GM19324 (cell line): ENCODE measurements around the gene CAB39.
"Not testable (repeated sequence)": the region's sequence is repeated elsewhere in the genome, so short reads cannot be mapped to it uniquely, and the experiment has no call there.

Source experiments
- ATAC-seq: cut with Tn5 transposase; IDR thresholded peaks from one replicate; pipeline ENCODE4 v1.9.1; 2021; ENCODE audit warnings: mild to moderate bottlenecking, moderate library complexity; ENCODE audit not compliant: unreplicated experiment, low FRiP score

Gene CAB39

GRCh38 chr2:230713331-230714135, 891 bp downstream of the CAB39 start:
- peak; percentile 19 for ATAC-seq

- ATAC-seq = no peak
Observed at GRCh38 chr2:230714136-230714480, 1.5 kb downstream of the CAB39 start.

GRCh38 chr2:230715201-230715600, 2.6 kb downstream of the CAB39 start:
- ATAC-seq = no peak

GRCh38 chr2:230716588-230716987, 3.9 kb downstream of the CAB39 start:
- ATAC-seq = no peak

- no peak for ATAC-seq
Observed at GRCh38 chr2:230717600-230717999, 5.0 kb downstream of the CAB39 start.

GRCh38 chr2:230719340-230719739, 6.7 kb downstream of the CAB39 start:
- no peak for ATAC-seq

- ATAC-seq = no peak
Observed at GRCh38 chr2:230721712-230722111, 9.1 kb downstream of the CAB39 start.

- ATAC-seq = no peak
Observed at GRCh38 chr2:230722207-230722885, 9.7 kb downstream of the CAB39 start.

- ATAC-seq = no peak
Observed at GRCh38 chr2:230723363-230723762, 10.7 kb downstream of the CAB39 start.

- not testable (repeated sequence) for ATAC-seq
Observed at GRCh38 chr2:230724957-230725356, 12.3 kb downstream of the CAB39 start.

GRCh38 chr2:230731512-230731911, 18.9 kb downstream of the CAB39 start:
- no peak for ATAC-seq

- ATAC-seq = no peak
Observed at GRCh38 chr2:230732914-230733401, 20.3 kb downstream of the CAB39 start.

GRCh38 chr2:230734247-230735175, 21.9 kb downstream of the CAB39 start:
- no peak for ATAC-seq

GRCh38 chr2:230735884-230736283, 23.2 kb downstream of the CAB39 start:
- no peak for ATAC-seq

- ATAC-seq = no peak
Observed at GRCh38 chr2:230737300-230737699, 24.7 kb downstream of the CAB39 start.

- no peak for ATAC-seq
Observed at GRCh38 chr2:230737791-230738226, 25.2 kb downstream of the CAB39 start.

GRCh38 chr2:230738391-230738811, 25.8 kb downstream of the CAB39 start:
- ATAC-seq = no peak

- no peak for ATAC-seq
Observed at GRCh38 chr2:230738924-230739323, 26.3 kb downstream of the CAB39 start.

- no peak for ATAC-seq
Observed at GRCh38 chr2:230739961-230740360, 27.3 kb downstream of the CAB39 start.

- ATAC-seq = no peak
Observed at GRCh38 chr2:230742781-230743180, 30.1 kb downstream of the CAB39 start.

- no peak for ATAC-seq
Observed at GRCh38 chr2:230746213-230746612, 33.6 kb downstream of the CAB39 start.
